Measurements from ENCODE around the gene CPEB1.

CPEB1 gene

DNA sequence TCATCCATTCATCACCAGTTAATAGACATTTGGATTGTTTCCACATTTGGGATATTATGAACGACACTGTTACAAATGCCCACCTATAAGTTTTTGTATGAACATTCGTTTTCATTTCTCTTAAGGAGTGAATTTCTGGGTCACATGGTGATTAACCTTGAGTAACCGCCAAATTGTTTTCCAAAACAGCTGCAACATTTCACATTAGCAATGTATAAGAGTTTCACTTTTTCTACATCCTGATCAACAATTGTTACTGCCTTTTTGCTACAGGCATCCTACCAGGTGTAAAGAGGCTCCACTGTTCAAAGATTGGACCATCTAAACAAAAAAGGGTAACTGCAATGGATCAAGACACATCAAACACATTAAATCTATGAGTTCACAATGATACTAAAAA lies 52.0 kb downstream of the CPEB1 start:
- no peak for DNase-seq (ENCODE audit: low read depth in 2 of 2)

DNA sequence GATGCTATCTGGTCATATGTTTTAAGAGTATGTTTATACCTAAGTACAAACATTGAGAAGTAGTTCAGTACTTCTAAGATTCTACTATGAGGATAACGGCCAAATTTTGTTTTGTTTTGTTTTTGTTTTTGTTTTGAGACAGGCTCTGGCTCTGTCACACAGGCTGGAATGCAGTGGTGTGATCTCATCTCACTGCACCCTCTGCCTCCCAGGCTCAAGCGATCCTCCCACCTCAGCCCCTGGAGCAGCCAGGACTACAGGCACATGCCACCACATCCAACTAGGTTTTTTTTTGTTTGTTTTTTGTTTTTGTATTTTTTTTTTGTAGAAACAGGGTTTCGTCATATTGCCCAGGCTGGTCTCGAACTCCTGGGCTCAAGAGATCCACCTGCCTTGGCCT lies 59.4 kb downstream of the CPEB1 start:
- no peak for DNase-seq (ENCODE audit: low read depth in 2 of 2)

DNA sequence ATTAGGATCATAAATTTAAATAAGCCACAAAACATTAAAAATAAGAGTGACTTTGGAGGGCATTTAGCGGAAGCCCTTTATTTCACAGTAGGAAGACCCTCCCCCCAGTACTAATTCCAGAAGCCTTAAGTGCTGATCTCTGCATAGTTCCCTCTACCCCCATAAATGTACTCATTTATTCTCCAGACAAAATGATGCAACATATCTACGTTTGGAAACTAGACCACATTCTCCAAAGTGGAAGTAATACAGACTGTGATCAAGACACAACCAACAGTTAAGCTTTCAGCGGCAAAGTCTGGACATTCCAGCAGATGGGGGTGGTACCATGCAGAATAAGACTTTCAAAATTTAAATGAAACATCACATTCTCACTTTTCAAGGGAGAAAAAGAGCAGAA lies 62.1 kb downstream of the CPEB1 start:
- no peak for DNase-seq (ENCODE audit: low read depth in 2 of 2)

DNA sequence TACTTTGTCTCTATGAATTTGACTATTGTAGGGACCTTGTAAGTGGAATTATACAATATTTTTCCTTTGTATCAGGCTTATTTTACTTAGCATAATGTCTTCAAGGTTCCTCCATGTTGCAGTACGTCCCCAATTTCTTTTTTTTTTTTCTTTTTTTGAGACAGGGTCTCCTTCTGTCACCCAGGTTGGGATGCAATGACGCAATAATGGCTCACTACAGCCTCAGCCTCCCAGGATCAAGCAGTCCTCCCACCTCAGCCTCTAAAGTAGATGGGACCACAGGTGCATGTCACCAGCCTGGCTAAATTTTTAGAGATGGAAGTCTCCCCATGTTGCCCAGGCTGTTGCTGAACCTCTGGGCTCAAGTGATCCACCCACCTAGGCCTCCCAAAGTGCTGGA lies 66.5 kb downstream of the CPEB1 start:
- DNase-seq (ENCODE audit: low read depth in 2 of 2) = no peak

DNA sequence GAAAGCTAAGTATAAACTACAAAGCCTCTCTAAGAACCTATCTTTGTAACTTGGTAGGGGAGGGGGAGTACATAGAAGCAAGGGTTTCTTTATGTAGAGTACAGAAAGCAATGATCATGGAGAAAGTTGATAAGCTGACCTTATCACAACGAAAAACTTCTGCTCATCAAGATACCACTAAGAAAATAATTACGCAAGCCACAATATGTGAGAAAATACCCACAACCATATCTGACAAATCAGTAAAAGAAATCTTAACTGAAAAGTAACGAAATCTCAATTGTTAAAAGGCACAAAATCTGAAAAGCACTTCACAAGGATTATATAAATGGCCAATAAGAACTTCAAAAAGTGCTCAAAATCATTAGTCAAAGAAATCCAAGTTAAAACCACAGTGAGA lies 71.8 kb downstream of the CPEB1 start:
- no peak for DNase-seq (ENCODE audit: low read depth in 2 of 2)

DNA sequence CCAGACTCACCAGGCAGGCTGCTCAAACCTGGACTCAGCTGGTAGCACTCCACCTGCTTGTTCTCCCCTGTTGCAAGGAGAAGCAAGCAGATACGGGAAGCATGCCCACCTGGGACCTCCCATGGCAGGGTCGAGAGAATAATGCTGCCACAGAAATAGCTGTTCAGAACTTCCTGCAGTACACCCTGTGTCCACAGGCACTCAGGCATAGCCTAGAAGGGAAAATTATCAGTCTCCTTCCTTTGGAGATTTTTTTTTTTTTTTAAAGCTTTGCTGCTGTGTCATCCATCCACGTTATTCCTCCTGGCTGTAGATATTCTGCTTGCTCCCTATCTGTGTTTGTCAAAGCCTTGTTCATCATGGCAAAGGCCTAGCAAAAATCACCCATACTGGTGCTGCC lies 74.2 kb downstream of the CPEB1 start:
- no peak for DNase-seq (ENCODE audit: low read depth in 2 of 2)

DNA sequence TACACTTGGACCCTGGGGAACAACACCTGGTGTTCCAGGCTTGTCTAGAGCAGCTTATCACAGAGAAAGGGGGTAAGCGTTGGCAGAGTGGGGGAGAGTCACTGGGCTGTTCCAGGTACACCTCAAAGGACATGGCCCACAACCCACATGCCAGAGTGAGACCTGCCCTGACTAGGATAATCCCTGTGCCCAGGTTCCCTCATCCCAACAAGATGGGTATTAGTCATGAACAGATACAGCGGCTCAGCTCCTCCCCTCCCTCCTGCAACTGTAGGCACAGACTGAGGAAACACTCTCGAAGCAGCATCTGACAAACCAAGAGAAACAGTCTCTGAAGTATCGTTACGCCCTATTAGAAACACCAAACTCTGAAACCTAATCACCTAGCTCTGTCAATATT lies 74.9 kb downstream of the CPEB1 start:
- DNase-seq (ENCODE audit: low read depth in 2 of 2) = no peak

DNA sequence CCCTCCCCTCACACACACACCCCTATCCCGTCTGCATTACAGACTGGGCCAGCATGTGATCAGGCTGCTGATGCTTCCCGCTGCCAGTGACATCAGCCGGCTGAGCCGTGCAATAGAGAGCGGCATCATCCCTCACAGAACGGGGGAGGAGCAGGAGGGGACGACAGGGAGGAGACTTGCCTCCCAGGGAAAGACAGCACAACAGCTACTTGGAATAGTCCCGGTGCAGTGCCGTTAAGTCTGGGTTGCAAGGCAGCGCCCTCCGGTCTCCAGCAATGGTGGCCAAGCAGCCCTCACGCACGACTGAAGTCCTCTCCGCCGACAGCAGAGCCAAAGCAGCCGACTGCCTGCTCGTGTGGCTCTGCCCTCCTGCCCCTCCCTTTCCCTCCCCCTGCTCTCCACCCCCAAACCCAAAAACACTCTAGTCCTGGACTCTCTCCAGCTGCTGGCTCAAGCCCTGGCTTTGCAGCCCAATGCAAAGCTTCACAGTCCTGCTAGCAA lies 75.4 kb downstream of the CPEB1 start:
- DNase-seq (ENCODE audit: low read depth in 2 of 2) = no peak

DNA sequence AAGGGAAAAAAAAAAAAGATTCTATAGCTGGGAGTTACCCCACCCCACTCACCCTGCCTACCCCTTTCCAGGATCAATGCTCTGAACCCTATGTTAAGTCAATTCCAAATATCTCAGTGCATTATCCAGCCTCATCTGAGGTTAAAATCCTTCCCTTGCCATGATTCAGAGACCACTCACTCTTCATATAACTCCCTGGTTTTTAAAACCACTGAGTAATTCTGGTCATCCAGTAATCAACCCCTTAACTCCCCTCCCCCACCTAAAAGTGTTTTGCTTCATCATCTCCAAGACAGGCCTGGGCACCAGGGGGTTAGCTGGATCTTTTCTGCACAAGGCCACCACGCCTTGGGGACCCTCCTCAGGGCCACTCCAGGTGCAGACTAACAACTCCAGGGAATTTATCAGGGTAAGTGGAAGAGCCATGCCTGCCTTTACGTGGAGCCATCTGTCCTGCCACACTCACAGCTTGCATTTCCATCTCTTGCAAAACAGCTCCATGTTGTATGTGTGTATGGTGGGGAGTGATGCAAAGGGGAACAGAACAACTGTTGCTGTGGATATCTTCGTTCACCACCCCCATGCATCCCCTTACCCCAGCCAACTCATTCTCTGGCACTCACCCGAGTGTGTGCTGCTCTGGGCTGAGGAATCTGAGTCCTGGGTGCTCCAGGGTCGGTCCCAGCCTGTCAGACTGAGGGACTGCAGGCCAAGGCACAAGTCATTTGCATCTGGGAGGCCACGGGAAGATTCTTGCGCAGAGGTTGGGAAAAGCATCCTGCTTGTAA lies 76.2 kb downstream of the CPEB1 start:
- DNase-seq (ENCODE audit: low read depth in 2 of 2) = no peak

DNA sequence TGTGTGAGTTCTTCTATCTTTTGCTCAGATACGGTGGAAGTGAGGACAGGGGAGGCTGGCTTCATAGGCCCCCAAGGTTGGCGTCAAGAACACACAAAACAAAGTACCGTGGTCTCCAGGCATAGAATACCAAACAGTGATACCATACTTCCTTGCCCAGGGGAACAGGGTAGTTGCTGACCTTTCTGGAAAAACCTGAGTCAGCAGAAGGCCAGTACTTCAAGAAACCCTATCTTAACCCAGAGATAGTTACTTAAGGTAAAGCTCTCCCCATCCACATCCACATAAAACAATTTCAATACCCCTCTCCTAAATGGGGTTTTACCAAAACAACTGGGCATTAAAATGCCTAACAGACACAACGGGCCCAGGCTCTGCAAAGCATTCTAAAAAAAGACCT lies 77.3 kb downstream of the CPEB1 start:
- no peak for DNase-seq (ENCODE audit: low read depth in 2 of 2)

DNA sequence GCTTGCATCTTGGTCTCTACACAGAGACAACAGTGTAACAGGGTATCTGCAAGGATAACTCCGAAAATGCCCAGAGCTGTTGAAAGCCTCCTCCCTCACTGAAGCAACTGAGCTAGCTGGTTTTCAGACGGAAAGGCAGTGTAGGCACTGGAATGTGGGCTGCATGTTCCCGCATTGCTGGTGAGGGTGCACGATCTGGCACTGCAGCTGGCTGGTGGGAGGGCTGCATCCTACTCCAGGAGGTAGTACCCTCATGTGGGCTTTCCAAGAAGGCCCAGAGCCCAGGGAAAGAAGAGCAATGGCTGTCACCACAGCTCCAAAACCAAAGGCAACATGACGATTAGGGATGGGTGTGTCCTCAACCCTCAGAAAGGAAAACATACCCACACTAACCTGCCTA lies 78.2 kb downstream of the CPEB1 start:
- no peak for DNase-seq (ENCODE audit: low read depth in 2 of 2)

DNA sequence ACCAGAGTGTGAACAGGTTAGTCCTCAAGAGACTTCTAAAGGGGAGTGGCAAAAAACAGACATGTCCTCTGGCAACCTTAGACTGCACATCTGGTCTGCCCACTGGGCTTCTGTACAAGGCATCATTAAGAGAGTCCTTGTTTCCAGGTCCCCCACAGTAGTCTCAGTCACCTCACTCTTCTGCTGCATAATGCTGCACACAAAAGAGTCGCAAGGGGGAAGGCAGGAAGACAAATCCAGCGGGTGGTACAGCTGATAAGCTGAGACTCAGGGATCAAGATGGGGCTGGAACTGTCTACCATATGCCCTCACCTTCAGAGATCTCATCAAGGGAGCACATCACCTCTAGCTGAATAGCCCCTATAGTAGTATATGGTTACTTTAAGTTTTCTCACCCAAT lies 79.5 kb downstream of the CPEB1 start:
- DNase-seq (ENCODE audit: low read depth in 2 of 2) = no peak

DNA sequence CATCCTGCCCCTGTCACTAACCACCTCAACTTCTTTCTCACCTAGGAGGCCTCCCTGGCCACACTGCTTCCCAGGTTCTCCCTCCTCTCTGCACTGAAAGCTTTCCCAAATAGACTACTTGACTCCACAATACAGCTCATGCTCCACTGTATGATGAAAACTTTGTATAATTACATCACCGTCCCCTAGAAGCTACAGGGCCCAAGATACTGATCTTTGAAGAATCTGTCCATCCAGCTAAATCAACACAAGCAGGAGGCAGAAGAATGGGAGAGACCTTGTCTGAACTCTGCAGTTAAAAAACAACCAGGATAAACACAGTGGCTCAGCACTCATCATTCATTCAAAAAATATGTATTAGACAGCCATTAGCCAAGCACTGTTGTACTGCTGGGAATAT lies 80.5 kb downstream of the CPEB1 start:
- DNase-seq (ENCODE audit: low read depth in 2 of 2) = no peak

DNA sequence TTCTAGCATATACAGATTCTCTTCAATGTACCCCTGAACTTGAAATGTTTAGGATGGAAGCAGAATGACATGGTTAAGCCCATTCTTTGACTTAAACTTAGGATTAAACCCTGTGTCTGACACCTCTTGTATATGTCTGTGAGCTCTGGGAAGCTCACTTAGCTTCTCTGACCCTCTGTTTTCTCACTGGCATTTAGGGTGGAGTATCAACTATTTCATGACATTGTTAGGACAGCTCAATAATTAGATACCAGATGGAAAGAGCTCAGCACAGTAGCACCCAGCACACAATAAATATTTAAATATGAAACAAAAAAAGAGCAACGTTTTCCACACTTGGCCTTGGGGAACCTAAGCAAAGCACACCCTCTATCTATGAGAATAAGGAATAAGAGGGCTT lies 88.7 kb downstream of the CPEB1 start:
- no peak for DNase-seq (ENCODE audit: low read depth in 2 of 2)

DNA sequence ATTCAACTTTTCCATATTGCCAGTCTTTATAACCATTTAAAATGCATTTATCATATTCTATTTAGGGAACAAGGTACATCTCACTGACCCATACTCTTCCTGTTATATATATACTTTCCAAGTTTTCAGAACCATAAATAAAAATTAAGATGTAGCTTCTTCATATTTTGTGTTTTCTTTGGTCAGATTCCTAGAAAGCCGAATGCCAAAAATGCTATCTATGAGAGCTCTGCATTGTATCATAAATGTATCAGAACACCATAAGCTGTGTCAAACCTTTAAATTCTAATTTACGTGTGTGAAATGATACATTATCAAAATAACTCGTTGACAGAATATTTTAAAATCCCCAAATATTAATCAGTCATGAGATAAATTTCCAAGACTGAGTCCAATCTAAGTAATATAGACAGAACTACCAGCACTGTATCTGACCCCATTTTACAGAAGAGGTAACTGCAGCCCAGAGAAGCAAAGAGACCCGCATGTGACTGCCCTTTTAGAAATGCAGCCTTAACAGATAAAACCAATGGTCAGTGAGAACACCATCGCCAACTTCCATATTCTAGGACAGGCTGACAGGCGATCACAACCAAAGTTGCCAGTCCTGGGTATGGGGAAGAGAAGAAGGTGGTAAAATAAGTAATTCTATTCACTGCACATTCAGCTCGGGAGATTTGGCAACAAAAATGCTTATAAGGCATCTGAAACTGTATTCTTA lies 90.7 kb downstream of the CPEB1 start:
- no peak for DNase-seq (ENCODE audit: low read depth in 2 of 2)

DNA sequence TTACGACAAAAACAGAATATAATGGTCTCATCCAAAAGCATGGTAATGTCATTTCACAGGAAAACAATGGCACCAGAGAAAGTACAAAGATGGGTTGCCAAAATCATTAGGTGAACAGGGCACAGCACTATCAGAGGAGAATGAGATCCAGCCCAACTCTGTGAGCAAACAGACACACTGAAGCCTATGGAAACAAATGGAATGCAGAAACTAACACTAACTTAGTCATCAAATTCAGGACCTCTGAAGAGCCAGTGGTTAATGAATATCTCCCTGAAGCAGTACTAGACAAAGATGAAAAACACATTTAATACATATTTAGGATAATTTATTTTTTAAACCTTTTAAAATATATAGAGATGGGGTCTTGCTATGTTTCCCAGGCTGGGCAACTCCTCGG lies 92.3 kb downstream of the CPEB1 start:
- DNase-seq (ENCODE audit: low read depth in 2 of 2) = no peak

DNA sequence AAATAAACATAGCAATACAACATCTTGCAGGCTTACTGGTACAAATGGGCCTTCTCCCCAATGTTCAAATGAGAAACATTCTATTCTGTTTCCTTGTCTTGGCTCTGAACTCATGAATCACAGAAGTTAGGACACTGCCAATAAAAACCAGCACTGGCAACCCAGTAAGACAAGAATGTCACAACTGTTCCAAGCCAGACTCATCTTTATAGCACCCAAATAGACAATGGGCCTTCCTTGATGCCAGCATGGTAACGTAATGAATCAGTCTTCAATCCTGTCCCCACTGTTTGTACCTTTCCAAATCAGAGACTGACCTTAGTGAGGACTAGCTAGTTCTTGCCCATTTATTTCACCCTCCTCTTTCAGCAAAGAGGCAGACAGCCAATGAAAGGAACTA lies 92.8 kb downstream of the CPEB1 start:
- DNase-seq (ENCODE audit: low read depth in 2 of 2) = no peak

DNA sequence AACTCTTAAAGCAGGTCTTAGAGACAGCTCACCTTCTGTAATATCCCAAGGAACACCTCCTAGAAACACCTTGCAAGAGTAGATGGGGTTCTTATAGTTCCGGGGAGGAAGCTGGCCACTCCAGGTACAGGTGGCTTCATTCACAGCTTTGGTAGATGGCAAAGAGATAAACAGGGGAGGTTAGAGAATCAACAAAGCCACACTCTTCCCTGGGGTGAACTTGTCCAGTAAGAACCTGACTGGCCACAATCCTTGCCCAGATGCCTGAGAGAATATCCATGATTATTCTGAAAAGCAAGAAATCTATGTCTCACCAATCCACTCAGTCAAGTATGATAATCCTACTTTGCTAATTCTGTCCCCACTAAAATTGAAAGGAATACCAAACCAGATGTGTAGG lies 93.3 kb downstream of the CPEB1 start:
- no peak for DNase-seq (ENCODE audit: low read depth in 2 of 2)

DNA sequence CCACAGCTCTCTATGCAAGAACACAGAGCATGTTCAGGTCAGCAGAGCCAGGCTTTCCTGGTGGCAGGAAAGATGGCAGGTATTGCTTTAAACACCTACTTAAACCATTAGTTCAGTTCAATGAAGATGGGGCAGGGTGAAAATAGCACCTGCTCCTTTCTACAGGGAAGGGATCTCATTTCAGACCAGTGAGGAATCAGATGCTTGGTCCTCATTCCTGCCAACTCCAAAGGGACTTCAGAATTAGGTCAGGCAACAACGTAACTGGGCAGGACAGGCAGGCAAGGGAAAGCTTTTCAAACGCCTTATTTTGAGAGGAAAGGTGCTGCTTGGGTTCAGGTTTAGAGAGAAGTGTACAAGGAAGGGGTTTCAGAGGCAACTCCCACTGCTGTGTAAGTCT lies 94.3 kb downstream of the CPEB1 start:
- DNase-seq (ENCODE audit: low read depth in 2 of 2) = no peak

DNA sequence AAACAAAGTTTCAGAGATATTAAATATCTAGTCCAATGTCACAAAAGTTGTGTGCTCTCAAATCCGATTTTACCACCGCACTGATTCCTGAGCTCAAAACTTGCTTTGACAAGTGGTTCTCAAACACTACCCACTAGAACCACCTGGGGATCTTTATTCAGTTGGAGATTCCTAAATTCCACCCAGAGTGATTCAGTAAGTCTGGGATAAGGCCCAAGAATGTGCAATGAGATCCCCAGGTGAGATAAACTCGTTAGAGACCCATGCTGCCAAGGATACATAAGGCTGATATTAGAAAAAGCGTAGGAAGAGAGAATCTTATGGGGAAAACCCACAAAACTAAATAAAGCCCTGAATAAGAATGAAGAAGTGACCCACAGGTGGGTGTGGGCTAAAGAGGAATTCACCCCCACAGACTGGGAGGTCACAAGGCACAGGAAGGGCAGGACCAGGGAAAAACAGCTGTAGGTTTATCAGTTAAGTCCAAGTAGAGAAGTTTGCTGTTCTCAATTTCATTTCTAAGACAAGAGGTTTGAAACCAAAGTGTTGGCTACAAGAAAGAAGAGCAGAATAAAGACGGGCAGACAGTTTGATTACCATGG lies 95.4 kb downstream of the CPEB1 start:
- DNase-seq (ENCODE audit: low read depth in 2 of 2) = no peak

DNA sequence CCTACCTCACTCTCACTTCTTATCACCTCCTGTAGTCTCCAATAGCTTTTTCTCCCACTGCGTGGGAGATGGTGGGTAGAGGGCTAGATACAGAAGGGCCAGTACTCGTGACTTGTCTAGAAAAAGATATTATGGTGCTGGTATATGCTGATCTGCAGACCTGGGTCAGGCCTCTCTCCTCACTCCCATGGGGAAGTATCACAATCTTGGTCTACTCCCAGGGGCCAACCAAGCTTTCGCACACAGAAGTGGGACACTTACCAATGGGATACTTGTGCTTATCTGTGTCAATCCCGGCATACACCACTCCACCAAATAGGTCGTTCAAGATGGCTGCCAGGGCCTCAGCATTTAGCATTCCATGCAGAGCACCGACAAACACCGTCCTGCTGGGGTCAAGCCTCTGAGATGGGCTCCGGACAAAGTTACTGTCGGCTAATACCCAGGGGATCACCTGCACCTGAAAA lies 97.9 kb downstream of the CPEB1 start:
- DNase-seq (ENCODE audit: low read depth in 2 of 2) = no peak

DNA sequence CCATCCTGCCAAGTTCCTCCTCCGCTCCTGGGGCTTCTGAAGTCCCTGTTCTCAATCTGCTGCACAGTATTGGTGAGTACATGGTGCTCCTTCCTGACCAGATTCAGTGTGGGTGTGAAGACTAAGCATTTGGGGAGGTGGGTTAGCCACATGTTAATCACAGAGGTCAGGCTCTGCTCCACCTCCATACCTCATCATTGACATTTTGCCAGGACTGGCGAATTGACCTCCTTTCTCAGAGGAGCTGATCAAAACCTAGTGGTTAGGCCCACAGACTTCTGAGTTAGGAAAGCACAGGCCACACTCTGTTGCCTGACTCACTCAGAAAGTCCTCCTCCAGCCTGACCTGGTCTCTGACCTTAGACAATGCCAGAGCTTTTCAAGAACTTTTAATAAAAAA lies 98.5 kb downstream of the CPEB1 start:
- no peak for DNase-seq (ENCODE audit: low read depth in 2 of 2)

DNA sequence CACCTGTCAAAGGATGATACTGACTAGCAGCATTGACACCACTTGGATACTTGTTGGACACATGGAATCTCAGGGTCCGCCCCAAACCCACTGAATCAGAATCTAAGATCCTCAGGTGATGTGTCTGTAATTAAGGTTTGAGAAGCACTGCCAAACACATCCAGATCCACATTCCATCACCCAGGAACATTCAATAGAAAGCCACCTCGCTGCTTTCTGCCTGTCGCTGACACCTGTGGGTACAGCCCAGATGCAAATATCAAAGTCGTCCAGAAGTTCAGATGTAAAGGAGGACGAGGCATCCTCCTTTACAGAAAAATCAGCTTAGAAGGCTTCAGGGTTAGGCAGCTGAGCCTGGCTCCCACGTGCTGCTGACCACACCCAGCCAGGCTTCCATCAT lies 101.7 kb downstream of the CPEB1 start:
- DNase-seq (ENCODE audit: low read depth in 2 of 2) = no peak
